ENCODE results near the gene ARID1B.

Gene ARID1B

GRCh38 chr6:157094038-157094437 lies 316.9 kb downstream of the ARID1B start:
- no peaks in the 10 kb centered on the region for H3K27me3 ChIP-seq
- no peak for TF ChIP-seq CTCF (IDR thresholded peaks at IDR 0.05; ENCODE audit: low read depth, low read length)
- H3K9me3 ChIP-seq, result no peaks in the 10 kb centered on the region
- no peak for DNase-seq
- no peak overlapping the region for H3K4me3 ChIP-seq (ENCODE audit: low read depth, low read length)
- H3K36me3 ChIP-seq, result peaks cover 2% of the 10 kb centered on the region
- H3K4me1 ChIP-seq, result peaks cover 21% of the 10 kb centered on the region

GRCh38 chr6:157095084-157095483 lies 317.9 kb downstream of the ARID1B start:
- TF ChIP-seq CTCF (IDR thresholded peaks at IDR 0.05; ENCODE audit: low read depth, low read length), result no peak
- no peak overlapping the region for H3K4me3 ChIP-seq (ENCODE audit: low read depth, low read length)
- H3K27me3 ChIP-seq, result no peaks in the 10 kb centered on the region
- peaks cover 2% of the 10 kb centered on the region for H3K36me3 ChIP-seq
- peaks cover 15% of the 10 kb centered on the region for H3K4me1 ChIP-seq
- no peak for DNase-seq
- no peaks in the 10 kb centered on the region for H3K9me3 ChIP-seq

- DNase-seq, result no peak
- no peaks in the 10 kb centered on the region for H3K27me3 ChIP-seq
- H3K4me1 ChIP-seq, result peaks cover 14% of the 10 kb centered on the region
- H3K36me3 ChIP-seq, result no peaks in the 10 kb centered on the region; the same call in 1 of the 2 replicates
- no peak for TF ChIP-seq CTCF (IDR thresholded peaks at IDR 0.05; ENCODE audit: low read depth, low read length)
- H3K9me3 ChIP-seq, result no peaks in the 10 kb centered on the region
- H3K4me3 ChIP-seq (ENCODE audit: low read depth, low read length), result no peak overlapping the region
Measured at GRCh38 chr6:157095569-157095968, 318.4 kb downstream of the ARID1B start.

GRCh38 chr6:157096105-157096504 lies 318.9 kb downstream of the ARID1B start:
- DNase-seq, result no peak
- no peaks in the 10 kb centered on the region for H3K27me3 ChIP-seq
- no peaks in the 10 kb centered on the region for H3K9me3 ChIP-seq
- H3K4me3 ChIP-seq (ENCODE audit: low read depth, low read length), result no peak overlapping the region
- H3K36me3 ChIP-seq, result no peaks in the 10 kb centered on the region; the same call in 1 of the 2 replicates
- H3K4me1 ChIP-seq, result peaks cover 8% of the 10 kb centered on the region
- no peak for TF ChIP-seq CTCF (IDR thresholded peaks at IDR 0.05; ENCODE audit: low read depth, low read length)

- Histone ChIP-seq H3K9me3 (no peaks in the 10 kb centered on the region), H3K4me1 (peaks cover 4% of the 10 kb centered on the region), H3K27me3 (no peaks in the 10 kb centered on the region), H3K36me3 (no peaks in the 10 kb centered on the region; the same call in 1 of the 2 replicates), H3K4me3 (ENCODE audit: low read depth, low read length) (no peak overlapping the region)
- TF ChIP-seq CTCF (IDR thresholded peaks at IDR 0.05; ENCODE audit: low read depth, low read length), result no peak
- no peak for DNase-seq
Measured at GRCh38 chr6:157096522-157096921, 319.3 kb downstream of the ARID1B start.

- no peak for TF ChIP-seq CTCF (IDR thresholded peaks at IDR 0.05; ENCODE audit: low read depth, low read length)
- Histone ChIP-seq H3K9me3 (no peaks in the 10 kb centered on the region), H3K36me3 (no peaks in the 10 kb centered on the region; the same call in 1 of the 2 replicates), H3K4me1 (peaks cover 2% of the 10 kb centered on the region; the same call in 1 of the 2 replicates), H3K4me3 (ENCODE audit: low read depth, low read length) (no peak overlapping the region), H3K27me3 (no peaks in the 10 kb centered on the region)
- DNase-seq, result no peak
Measured at GRCh38 chr6:157097255-157097955, 320.2 kb downstream of the ARID1B start.
